NB4 (cell line): ENCODE measurements around the gene ISG15.

ENCODE experiments used
- DNase-seq: peaks from one replicate; pipeline ENCODE4 v3.0.0; 2010; ENCODE audit warnings: low read depth
- H3K4me3 ChIP-seq: one replicate; pipeline ENCODE4 v1.5.1; 2011; ENCODE audit warnings: mild to moderate bottlenecking, low read depth, low read length, moderate library complexity
- MYC ChIP-seq: IDR thresholded peaks from 2 replicates; pipeline ENCODE4 v1.6.1; 2011; ENCODE audit warnings: low read depth, low read length
- POLR2A ChIP-seq: IDR thresholded peaks from 2 replicates; pipeline ENCODE4 v1.6.1; 2011; ENCODE audit warnings: mild to moderate bottlenecking; ENCODE audit not compliant: insufficient read length; ENCODE audit errors: extremely low read depth
- TF ChIP-seq, protein P1 (sequence below): IDR thresholded peaks from 2 replicates; pipeline ENCODE4 v1.6.1; 2011; ENCODE audit warnings: low read depth, low read length
- TF ChIP-seq, protein P2 (sequence below): IDR thresholded peaks from one replicate; pipeline ENCODE4 v1.5.1; 2012; ENCODE audit warnings: low read depth, low read length

ISG15 gene

DNA sequence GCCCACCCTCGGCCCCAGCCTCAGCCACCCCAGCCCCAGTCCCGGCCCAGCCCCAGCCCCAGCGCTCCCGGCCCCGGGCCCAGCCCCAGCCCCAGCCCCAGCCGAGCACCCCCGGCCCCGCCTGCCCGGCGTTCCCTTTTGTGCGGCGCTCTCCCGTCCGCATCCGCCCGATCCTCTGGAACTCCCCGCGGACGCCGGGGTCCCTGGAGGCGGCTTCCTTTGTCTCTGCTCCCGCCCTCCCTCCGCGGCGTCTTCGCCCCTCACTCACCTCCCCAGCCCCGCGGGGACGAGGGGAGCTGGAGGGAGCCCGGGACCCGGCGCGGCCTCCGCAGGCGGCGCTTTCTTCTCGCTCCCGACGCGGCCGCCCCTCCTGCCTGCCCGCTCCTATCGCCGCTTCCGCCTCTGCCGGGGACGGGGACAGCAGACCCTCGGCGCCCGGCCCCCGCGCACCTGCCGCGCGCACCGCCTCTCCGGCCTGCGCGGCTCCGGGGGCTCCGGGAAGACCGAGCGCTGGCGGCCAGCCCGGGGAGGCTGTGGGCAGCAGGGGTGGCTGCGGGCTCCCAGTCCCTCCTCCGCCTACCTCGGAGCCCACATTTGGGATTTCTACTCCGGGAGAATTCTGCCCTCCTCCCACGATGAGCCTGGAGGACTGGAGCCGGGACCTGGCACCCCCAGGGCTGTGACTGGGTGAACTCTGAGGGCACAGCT, 20.6 kb downstream of the ISG15 start:
- TF ChIP-seq, protein P1, sequence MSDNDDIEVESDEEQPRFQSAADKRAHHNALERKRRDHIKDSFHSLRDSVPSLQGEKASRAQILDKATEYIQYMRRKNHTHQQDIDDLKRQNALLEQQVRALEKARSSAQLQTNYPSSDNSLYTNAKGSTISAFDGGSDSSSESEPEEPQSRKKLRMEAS, result no peak
- TF ChIP-seq, protein P2, sequence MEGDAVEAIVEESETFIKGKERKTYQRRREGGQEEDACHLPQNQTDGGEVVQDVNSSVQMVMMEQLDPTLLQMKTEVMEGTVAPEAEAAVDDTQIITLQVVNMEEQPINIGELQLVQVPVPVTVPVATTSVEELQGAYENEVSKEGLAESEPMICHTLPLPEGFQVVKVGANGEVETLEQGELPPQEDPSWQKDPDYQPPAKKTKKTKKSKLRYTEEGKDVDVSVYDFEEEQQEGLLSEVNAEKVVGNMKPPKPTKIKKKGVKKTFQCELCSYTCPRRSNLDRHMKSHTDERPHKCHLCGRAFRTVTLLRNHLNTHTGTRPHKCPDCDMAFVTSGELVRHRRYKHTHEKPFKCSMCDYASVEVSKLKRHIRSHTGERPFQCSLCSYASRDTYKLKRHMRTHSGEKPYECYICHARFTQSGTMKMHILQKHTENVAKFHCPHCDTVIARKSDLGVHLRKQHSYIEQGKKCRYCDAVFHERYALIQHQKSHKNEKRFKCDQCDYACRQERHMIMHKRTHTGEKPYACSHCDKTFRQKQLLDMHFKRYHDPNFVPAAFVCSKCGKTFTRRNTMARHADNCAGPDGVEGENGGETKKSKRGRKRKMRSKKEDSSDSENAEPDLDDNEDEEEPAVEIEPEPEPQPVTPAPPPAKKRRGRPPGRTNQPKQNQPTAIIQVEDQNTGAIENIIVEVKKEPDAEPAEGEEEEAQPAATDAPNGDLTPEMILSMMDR, result no peak
- TF ChIP-seq MYC (no peak), POLR2A (no peak)
- peak; percentile 51 for DNase-seq
- no peak overlapping the region for H3K4me3 ChIP-seq

DNA sequence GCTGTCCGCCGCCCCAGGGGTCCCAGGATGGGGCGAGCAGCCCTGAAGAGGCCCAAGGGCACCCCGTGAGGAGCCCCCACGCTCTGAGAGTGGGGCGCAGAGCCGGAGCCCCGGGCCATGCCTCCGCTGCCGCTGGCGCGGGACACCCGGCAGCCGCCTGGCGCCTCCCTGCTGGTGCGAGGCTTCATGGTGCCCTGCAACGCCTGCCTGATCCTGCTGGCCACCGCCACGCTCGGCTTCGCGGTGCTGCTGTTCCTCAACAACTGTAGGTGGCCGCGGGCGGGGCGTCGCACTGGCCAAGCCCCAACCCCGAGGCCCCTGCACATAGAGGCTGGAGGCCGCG, 21.1 kb downstream of the ISG15 start:
- DNase-seq, result no peak
- no peak overlapping the region for H3K4me3 ChIP-seq
- TF ChIP-seq, protein P2, result no peak
- TF ChIP-seq MYC, result no peak
- TF ChIP-seq POLR2A, result no peak
- TF ChIP-seq, protein P1, result no peak

DNA sequence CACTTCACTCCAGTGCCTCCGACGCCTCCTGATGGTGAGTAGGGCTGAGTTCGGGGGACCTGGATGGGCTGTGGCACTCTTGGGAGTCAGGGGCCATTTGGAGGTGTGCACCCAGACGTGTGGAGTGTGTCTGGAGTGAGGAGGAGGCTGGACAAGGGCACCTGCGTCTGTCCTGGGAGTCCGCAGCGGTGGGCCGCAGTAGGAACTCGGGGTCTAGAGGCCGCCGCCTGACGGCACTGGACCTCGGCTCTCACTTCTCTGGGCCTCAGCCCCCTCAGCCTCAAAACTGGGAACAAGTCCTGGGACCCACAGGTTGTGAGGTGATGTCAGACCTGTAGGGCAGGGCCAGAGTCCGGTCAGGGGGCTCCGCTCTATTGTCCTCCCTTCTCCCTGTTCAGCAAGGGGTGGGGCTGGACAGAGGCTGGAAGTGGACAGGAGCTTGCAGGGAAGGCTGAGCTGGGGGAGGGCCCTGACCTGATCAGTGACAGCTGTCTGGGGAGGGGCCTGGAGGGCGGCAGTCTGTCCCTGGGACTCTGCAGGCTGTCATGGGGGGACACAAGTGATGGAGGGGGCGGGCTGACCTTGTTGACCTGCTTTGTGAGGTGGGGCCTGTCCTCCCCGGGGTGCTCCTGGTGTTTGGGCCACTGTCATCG, 22.1 kb downstream of the ISG15 start:
- no peak overlapping the region for H3K4me3 ChIP-seq
- TF ChIP-seq, protein P1, result no peak
- TF ChIP-seq, protein P2, result peak; percentile 3
- DNase-seq, result no peak

DNA sequence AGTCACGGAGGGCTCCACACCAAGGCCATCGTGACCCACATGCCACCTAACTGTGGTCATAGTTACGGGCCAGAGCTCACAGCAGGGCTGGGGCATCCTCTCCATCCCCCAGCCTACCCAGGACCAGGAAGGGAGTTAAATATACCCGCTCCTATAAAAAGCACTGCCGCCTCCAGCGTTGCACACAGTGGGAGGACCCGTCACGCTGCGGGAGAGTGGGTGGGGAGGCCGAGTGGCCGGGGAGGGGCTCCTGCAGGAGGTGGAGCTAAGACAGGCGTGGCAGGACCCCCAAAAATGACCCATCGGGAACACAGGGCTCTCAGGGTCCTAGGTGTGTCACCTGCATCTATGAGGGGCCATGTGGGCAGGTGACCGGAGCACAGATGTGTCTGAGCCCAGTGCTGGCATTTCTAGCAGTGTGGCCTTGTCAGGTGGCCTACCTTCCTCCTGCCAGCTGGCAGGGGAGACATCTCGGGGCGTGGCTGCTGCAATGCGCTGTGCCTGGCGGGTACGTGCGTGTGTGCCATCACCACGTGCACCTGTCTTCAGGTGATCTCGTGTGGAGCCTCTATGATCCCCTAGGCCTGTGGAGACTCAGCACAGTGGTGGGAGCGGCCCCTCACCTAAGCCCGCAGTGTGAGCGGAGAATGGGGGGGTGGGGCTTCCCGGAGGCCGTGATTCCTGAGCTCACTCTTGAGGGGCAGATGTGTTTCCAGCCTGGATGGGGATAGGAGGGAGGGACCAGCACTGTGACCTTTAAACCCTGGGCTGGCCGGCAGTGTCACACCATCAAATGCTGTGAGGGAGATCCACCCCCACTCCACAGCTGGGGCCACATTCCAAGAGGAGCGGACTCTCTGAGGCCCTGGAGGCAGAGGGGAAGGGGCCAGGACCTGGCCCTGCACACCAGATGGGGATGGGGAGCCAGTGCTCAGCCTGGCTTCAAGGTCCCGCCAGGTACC, 24.4 kb downstream of the ISG15 start:
- TF ChIP-seq POLR2A (no peak), MYC (no peak)
- TF ChIP-seq, protein P2, result no peak
- TF ChIP-seq, protein P1, result no peak
- no peak overlapping the region for H3K4me3 ChIP-seq
- DNase-seq, result no peak

DNA sequence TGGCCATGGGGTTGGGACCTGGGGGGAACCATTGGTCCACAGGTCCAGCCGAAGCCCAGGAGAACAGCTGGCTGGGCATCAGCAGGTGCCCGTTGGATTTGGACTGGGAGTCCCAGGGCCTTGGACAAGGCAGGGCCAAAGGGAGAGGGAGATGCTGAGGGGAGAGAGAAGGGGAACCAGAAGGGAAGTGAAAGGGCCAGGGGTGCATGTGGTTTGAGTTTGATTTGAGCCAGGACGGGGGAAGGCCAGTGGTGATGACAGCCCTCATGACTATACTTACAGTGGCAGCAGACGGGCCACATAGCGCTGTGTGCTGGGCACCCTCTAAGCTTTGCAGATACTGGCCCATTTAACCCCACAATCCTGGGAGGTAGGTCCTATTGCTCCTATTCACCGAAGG, 25.4 kb downstream of the ISG15 start:
- TF ChIP-seq, protein P1, result no peak
- TF ChIP-seq, protein P2, result no peak
- TF ChIP-seq POLR2A, result no peak
- TF ChIP-seq MYC, result no peak
- peak; percentile 85 for DNase-seq
- no peak overlapping the region for H3K4me3 ChIP-seq
